A549 (cell line): ENCODE measurements around the gene TCF12. TPM values are rescaled to one million over a fixed set of nuclear protein-coding genes. Genes with fewer than 3 reads are reported as not detected.

Experiments
- ATAC-seq, 2 experiments: fragments of 200-7000 bp in 1 of 2; fragments of >200 bp in 1 of 2; cut with Nextera tagmentation in 1 of 2; cut with Tn5 transposase in 1 of 2; 3 replicates each; pipeline versions ENCODE4 v1.8.0 to v1.9.1; 2018 to 2020; ENCODE audit warnings: mild to moderate bottlenecking in 1 of 2, moderate library complexity in 1 of 2
- CTCF ChIA-PET: fragments of 300-600 bp; sonication (Branson Sonifier 250); formaldehyde crosslinking; extraction: SDS; loops from one replicate; lab custom pipeline; 2021; ENCODE audit warnings: antibody characterized with exemption, inconsistent platforms; lab: Yijun Ruan, JAX
- POLR2A ChIA-PET: fragments of 350-600 bp; formaldehyde crosslinking; extraction: SDS; loops from one replicate; lab custom pipeline; 2021; ENCODE audit warnings: antibody characterized with exemption, inconsistent platforms; lab: Yijun Ruan, JAX
- DNase-seq, 2 experiments: peaks; one replicate each; pipeline versions ENCODE4 v3.0.0 to v3.0.0-alpha.2; 2011 to 2016; ENCODE audit warnings: low read depth in 1 of 2, low spot score in 1 of 2
- FAIRE-seq: peaks from 2 replicates; lab custom pipeline; 2011; peaks lifted over from hg19 to GRCh38; lab: Jason Lieb, UNC
- H3K27ac ChIP-seq, 2 experiments: fragments of >200 bp; sonication (Bioruptor Twin); formaldehyde crosslinking; 3 replicates each; pipeline ENCODE4 v1.5.1; 2016 to 2017
- H3K4me1 ChIP-seq: fragments of >200 bp; sonication (Bioruptor Twin); formaldehyde crosslinking; 3 replicates; pipeline ENCODE4 v1.6.1; 2016
- H3K4me2 ChIP-seq: fragments of >200 bp; sonication (Bioruptor Twin); formaldehyde crosslinking; 3 replicates; pipeline ENCODE4 v1.6.1; 2016
- H3K4me3 ChIP-seq: fragments of >200 bp; sonication (Bioruptor Twin); formaldehyde crosslinking; 3 replicates; pipeline ENCODE4 v1.5.1; 2016
- H3K9me3 ChIP-seq: fragments of >200 bp; sonication (Bioruptor Twin); formaldehyde crosslinking; 3 replicates; pipeline ENCODE4 v1.6.1; 2016
- ATOH8 ChIP-seq: fragments of 250-450 bp; sonication (Bioruptor Pico); IDR thresholded peaks from 2 replicates; pipeline ENCODE4 v1.5.0; 2020; ENCODE audit warnings: low read depth, mild to moderate bottlenecking, moderate library complexity
- CBX2 ChIP-seq: fragments of 200-600 bp; sonication (generic); IDR thresholded peaks from 2 replicates; pipeline ENCODE4 v1.6.1; 2016; ENCODE audit warnings: low read depth, mild to moderate bottlenecking, borderline replicate concordance
- CTCF ChIP-seq: fragments of >200 bp; sonication (Bioruptor Twin); formaldehyde crosslinking; IDR thresholded peaks from 3 replicates; pipeline ENCODE4 v1.5.1; 2016
- ESRRA ChIP-seq: fragments of 150-350 bp; IDR thresholded peaks from 2 replicates; pipeline ENCODE4 v1.6.1; 2014; ENCODE audit warnings: mild to moderate bottlenecking, low read length, borderline replicate concordance
- FOSB ChIP-seq: fragments of 250-450 bp; sonication (Bioruptor Pico); IDR thresholded peaks from 2 replicates; pipeline ENCODE4 v1.5.0; 2020; ENCODE audit warnings: mild to moderate bottlenecking, moderate library complexity
- FOSL2 ChIP-seq, 2 experiments: fragments of 450-650 bp in 1 of 2; fragments of >200 bp in 1 of 2; sonication (Bioruptor Twin) in 1 of 2; formaldehyde crosslinking; IDR thresholded peaks; 2 replicates each; pipeline versions ENCODE4 v1.5.0 to v1.6.1; 2016 to 2020; ENCODE audit warnings: mild to moderate bottlenecking in 1 of 2, moderate library complexity in 1 of 2
- FOXS1 ChIP-seq: fragments of 250-450 bp; sonication (Bioruptor Pico); IDR thresholded peaks from 2 replicates; pipeline ENCODE4 v1.5.0; 2020; ENCODE audit warnings: mild to moderate bottlenecking, moderate library complexity
- HOXA7 ChIP-seq: fragments of 250-450 bp; sonication (Bioruptor Pico); IDR thresholded peaks from 2 replicates; pipeline ENCODE4 v1.5.0; 2020; ENCODE audit warnings: mild to moderate bottlenecking, moderate library complexity
- HOXB5 ChIP-seq: fragments of 250-450 bp; sonication (Bioruptor Pico); IDR thresholded peaks from 2 replicates; pipeline ENCODE4 v1.5.0; 2020; ENCODE audit warnings: mild to moderate bottlenecking, moderate library complexity
- JUNB ChIP-seq: fragments of >200 bp; sonication (Bioruptor Twin); formaldehyde crosslinking; IDR thresholded peaks from 2 replicates; pipeline ENCODE4 v1.6.1; 2016
- KDM5A ChIP-seq: fragments of 200-600 bp; sonication (generic); IDR thresholded peaks from 2 replicates; pipeline ENCODE4 v1.6.1; 2016; ENCODE audit warnings: antibody characterized with exemption, mild to moderate bottlenecking
- MAZ ChIP-seq: fragments of 150-350 bp; IDR thresholded peaks from 2 replicates; pipeline ENCODE4 v1.6.1; 2014; ENCODE audit warnings: antibody characterized with exemption, low read depth, low read length, borderline replicate concordance
- POLR2A ChIP-seq: IDR thresholded peaks from 2 replicates; pipeline ENCODE4 v1.6.1; 2012; ENCODE audit warnings: mild to moderate bottlenecking, low read length
- POLR2AphosphoS2 ChIP-seq: conservative IDR thresholded peaks from 2 replicates; pipeline ENCODE4 v1.6.1; 2012; ENCODE audit warnings: low read length, improper control_type of control experiment, inconsistent platforms
- RAD21 ChIP-seq, 2 experiments: fragments of >200 bp in 1 of 2; sonication (Bioruptor Twin) in 1 of 2; formaldehyde crosslinking in 1 of 2; IDR thresholded peaks in 1 of 2; conservative IDR thresholded peaks in 1 of 2; 2 replicates in 1 of 2; 3 replicates in 1 of 2; pipeline ENCODE4 v1.6.1; 2012 to 2018; ENCODE audit warnings: inconsistent platforms in 1 of 2
- RARB ChIP-seq: fragments of 250-450 bp; sonication (Bioruptor Pico); IDR thresholded peaks from 2 replicates; pipeline ENCODE4 v1.8.0; 2021; ENCODE audit warnings: mild to moderate bottlenecking, moderate library complexity
- SREBF2 ChIP-seq: fragments of 450-650 bp; IDR thresholded peaks from 2 replicates; pipeline ENCODE4 v1.6.1; 2014; ENCODE audit warnings: mild to moderate bottlenecking, moderate library complexity
- TP53 ChIP-seq: fragments of 250-450 bp; sonication (Bioruptor Pico); IDR thresholded peaks from 2 replicates; pipeline ENCODE4 v1.5.0; 2021; ENCODE audit warnings: mild to moderate bottlenecking, moderate library complexity
- USF2 ChIP-seq: fragments of 450-650 bp; IDR thresholded peaks from 2 replicates; pipeline ENCODE4 v1.6.1; 2014; ENCODE audit warnings: antibody characterized with exemption
- ZSCAN20 ChIP-seq: fragments of 250-450 bp; sonication (Bioruptor Pico); IDR thresholded peaks from 2 replicates; pipeline ENCODE4 v1.8.0; 2022; ENCODE audit warnings: mild to moderate bottlenecking, moderate library complexity
- whole genome bisulfite sequencing: methylation state at CpG from one replicate; pipeline ENCODE4 v1.1.6; 2017; ENCODE audit errors: missing lambda C conversion rate; 5-methylcytosine and 5-hydroxymethylcytosine counted together
- polyA plus RNA-seq, 4 experiments: library from polyadenylated mRNA; depleted of rRNA in 3 of 4; stranded (reverse); fragments of >200 nt; fragmentation: RNase III in 1 of 4; extraction: RNeasy Plus Mini Kit Qiagen cat#74134 plus additional on column Dnase treatment in 1 of 4; gene quantifications; 2 replicates in 3 of 4; 3 replicates in 1 of 4; pipeline ENCODE4 v1.2.3, GENCODE V29; 2011 to 2017
- TF ChIP-seq, protein P1 (sequence below): fragments of >200 bp; sonication (Bioruptor Twin); formaldehyde crosslinking; IDR thresholded peaks from 2 replicates; pipeline ENCODE4 v1.6.1; 2016
- TF ChIP-seq, protein P2 (sequence below): fragments of 250-450 bp; sonication (Bioruptor Pico); IDR thresholded peaks from 2 replicates; pipeline ENCODE4 v1.5.0; 2021; ENCODE audit warnings: mild to moderate bottlenecking, moderate library complexity, borderline replicate concordance
- TF ChIP-seq, protein P3 (sequence below): IDR thresholded peaks from 2 replicates; pipeline ENCODE4 v1.6.1; 2012
- TF ChIP-seq, protein P4 (sequence below): fragments of 150-350 bp; IDR thresholded peaks from 2 replicates; pipeline ENCODE4 v1.6.1; 2014; ENCODE audit warnings: low read depth, mild to moderate bottlenecking, low read length

TCF12 gene
- polyA plus RNA-seq, 2 of the 4 experiments (the other 2 are of a cell fraction) = 36.3 to 121 TPM

DNA sequence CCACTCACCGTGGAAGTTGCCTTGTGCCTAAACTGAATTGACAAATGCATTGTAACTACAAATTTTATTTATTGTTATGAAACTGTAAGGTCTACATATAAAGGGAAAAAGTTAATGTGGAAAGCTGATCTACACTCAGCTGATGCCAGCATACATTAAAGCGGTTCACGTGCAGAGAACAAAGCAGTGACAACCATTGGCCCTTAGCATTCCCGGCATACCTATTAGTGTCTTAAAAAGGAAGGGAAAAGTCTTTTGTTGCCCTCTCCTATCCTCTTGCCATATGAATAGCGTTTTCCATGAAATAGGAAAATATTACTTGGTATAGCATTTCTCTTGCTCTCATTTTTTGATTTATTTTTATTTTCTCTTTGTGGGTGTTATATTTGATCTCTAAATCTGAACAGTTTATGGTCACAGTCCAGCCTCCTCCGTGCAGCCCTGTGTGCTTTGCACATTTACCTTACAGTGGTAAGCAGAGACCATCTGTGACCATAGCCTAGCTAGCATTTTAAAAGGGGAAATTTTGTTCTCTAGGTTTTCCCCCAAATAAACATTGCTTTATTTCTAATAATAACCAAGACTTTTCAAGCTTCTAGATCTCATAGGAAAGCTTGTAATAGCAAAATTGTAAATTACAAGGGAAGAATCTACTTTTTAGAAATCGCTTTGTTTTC, 368.1 kb downstream of the TCF12 start:
- ChIA-PET CTCF (interaction anchor here (0.7 to 7.1 kb wide), 2 partner anchors 20 to 73 kb away, joined by 3 to 49 read pairs; no protein-coding TSS in a partner anchor), POLR2A (no interaction called here)
- 95% methylated on average over 7 of the region's 7 CpGs for WGBS
- H3K4me2 ChIP-seq = no peak overlapping the region
- H3K4me1 ChIP-seq = no peaks in the 10 kb centered on the region
- H3K4me3 ChIP-seq = no peak overlapping the region
- H3K9me3 ChIP-seq = no peaks in the 10 kb centered on the region
- H3K27ac ChIP-seq = no peak overlapping the region
- TF ChIP-seq HOXB5 (CRISPR knock-in tag) (no peak), MAZ (no peak), FOXS1 (CRISPR knock-in tag) (no peak), CTCF (no peak), HOXA7 (no peak), RAD21 (conservative IDR thresholded peaks at IDR 0.05 in 1 of 2, IDR thresholded peaks at IDR 0.05 in 1 of 2) (no peak), POLR2A (no peak), TP53 (CRISPR knock-in tag) (no peak), RARB (CRISPR knock-in tag) (no peak), ESRRA (no peak), FOSL2 (IDR thresholded peaks at IDR 0.05) (no peak), FOSL2 (CRISPR knock-in tag; IDR thresholded peaks at IDR 0.05) (no peak), ATOH8 (CRISPR knock-in tag) (no peak)
- TF ChIP-seq, protein P1, sequence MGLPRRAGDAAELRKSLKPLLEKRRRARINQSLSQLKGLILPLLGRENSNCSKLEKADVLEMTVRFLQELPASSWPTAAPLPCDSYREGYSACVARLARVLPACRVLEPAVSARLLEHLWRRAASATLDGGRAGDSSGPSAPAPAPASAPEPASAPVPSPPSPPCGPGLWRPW = no peak
- FAIRE-seq (no peak), ATAC-seq (no peak), DNase-seq (no peak)

DNA sequence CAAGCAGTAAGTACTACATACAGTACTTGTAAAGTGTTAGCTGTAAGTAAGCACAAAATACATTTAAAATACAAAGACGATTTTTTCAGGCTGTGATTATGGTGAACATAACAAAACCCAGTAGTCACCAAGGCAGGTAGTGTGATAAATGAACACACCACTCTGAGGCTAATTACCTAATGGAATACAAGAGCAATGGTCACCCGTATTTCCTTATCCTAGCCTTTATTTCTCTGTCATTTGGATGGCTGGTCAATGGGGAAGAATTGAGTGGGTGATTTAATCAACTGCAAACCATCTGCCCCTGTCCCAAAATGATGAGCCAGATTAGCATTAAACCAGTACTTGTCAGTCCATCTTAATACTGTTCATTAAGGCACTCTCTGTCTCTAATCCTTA, 368.7 kb downstream of the TCF12 start:
- FAIRE-seq = peak; percentile 77

More for the DNA sequence above, 368.7 kb downstream of the TCF12 start:
- DNase-seq = no peak
- Histone ChIP-seq H3K27ac (no peak overlapping the region), H3K4me2 (no peak overlapping the region), H3K4me3 (no peak overlapping the region), H3K9me3 (no peaks in the 10 kb centered on the region), H3K4me1 (no peaks in the 10 kb centered on the region)
- ChIA-PET CTCF (interaction anchor here (0.7 to 7.1 kb wide), 2 partner anchors 20 to 73 kb away, joined by 3 to 49 read pairs; no protein-coding TSS in a partner anchor), POLR2A (no interaction called here)
- ATAC-seq = no peak
- no peak for TF ChIP-seq ZSCAN20 (CRISPR knock-in tag)
- no peak for TF ChIP-seq CBX2
- TF ChIP-seq, protein P2, sequence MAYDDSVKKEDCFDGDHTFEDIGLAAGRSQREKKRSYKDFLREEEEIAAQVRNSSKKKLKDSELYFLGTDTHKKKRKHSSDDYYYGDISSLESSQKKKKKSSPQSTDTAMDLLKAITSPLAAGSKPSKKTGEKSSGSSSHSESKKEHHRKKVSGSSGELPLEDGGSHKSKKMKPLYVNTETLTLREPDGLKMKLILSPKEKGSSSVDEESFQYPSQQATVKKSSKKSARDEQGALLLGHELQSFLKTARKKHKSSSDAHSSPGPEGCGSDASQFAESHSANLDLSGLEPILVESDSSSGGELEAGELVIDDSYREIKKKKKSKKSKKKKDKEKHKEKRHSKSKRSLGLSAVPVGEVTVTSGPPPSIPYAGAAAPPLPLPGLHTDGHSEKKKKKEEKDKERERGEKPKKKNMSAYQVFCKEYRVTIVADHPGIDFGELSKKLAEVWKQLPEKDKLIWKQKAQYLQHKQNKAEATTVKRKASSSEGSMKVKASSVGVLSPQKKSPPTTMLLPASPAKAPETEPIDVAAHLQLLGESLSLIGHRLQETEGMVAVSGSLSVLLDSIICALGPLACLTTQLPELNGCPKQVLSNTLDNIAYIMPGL (CRISPR knock-in tag) = no peak
- TF ChIP-seq, protein P3, sequence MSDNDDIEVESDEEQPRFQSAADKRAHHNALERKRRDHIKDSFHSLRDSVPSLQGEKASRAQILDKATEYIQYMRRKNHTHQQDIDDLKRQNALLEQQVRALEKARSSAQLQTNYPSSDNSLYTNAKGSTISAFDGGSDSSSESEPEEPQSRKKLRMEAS = no peak
- TF ChIP-seq SREBF2 = no peak
- TF ChIP-seq JUNB = no peak
- no peak for TF ChIP-seq KDM5A
- TF ChIP-seq FOXS1 (CRISPR knock-in tag) = no peak
- TF ChIP-seq, protein P4, sequence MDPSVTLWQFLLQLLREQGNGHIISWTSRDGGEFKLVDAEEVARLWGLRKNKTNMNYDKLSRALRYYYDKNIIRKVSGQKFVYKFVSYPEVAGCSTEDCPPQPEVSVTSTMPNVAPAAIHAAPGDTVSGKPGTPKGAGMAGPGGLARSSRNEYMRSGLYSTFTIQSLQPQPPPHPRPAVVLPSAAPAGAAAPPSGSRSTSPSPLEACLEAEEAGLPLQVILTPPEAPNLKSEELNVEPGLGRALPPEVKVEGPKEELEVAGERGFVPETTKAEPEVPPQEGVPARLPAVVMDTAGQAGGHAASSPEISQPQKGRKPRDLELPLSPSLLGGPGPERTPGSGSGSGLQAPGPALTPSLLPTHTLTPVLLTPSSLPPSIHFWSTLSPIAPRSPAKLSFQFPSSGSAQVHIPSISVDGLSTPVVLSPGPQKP = no peak
- no peak for TF ChIP-seq POLR2AphosphoS2
- no peak for TF ChIP-seq USF2
- no peak for TF ChIP-seq FOSB (CRISPR knock-in tag)
- TF ChIP-seq HOXB5 (CRISPR knock-in tag) = no peak
- no peak for TF ChIP-seq POLR2A
- 73% methylated on average over 2 of the region's 2 CpGs for WGBS
